ACHN (cell line): ENCODE measurements around the gene CACNA1H.

Experiments used
- DNase-seq: peaks from one replicate; pipeline ENCODE4 v3.0.0-alpha.2; 2015
- in situ Hi-C: cut with HindIII; loops from 2 replicates; pipeline ENCODE4 v1.10.0; 2017; ENCODE audit warnings: low sequenced_read_pairs, low pct_ligation_motif_present, low pct_unique_long_range_greater_than_20kb

Gene CACNA1H

DNA sequence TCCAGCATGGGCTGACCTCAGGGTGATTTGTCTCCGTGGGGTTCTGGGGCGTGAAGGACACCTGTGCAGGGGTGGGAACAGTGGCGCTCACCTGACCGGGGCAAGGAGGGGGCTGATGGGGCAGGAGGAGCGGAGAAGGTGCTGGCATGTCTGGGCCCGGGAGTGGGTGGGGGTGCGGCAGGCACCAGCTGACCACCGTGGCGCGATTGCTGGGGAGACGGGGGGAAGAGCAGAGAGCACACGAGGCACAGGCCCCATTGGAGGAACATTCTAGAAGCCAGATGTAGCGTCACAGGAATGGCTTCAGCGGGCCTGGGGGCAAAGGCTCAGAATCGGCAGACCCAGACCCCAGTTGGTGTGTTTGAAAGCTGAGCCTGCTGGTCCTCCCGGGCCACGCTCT lies 12.1 kb downstream of the CACNA1H start:
- in situ Hi-C loops: no loop called here

DNA sequence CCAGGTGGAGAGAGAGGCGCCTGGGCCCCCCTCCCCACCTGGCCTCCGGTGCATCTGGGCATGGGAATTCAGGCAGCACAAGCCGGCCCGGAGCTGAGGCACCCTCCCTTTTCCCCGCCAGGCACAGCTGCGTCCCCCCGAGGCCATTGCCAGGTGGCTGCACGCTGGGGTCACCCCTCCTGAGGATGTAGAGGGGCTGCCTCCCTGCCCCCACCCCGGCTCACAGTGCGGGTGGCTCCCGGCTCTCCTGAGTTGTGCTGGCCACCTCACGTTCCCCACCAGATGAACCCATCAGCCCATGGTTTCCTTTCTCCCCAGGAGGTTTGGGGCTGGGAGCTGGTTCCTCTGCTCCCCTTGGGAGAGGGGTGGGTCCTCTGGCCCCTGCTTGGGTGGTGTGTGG lies 12.6 kb downstream of the CACNA1H start:
- in situ Hi-C loops: no loop called here
- no peak for DNase-seq

More for the DNA sequence above, 12.1 kb downstream of the CACNA1H start:
- DNase-seq: no peak

DNA sequence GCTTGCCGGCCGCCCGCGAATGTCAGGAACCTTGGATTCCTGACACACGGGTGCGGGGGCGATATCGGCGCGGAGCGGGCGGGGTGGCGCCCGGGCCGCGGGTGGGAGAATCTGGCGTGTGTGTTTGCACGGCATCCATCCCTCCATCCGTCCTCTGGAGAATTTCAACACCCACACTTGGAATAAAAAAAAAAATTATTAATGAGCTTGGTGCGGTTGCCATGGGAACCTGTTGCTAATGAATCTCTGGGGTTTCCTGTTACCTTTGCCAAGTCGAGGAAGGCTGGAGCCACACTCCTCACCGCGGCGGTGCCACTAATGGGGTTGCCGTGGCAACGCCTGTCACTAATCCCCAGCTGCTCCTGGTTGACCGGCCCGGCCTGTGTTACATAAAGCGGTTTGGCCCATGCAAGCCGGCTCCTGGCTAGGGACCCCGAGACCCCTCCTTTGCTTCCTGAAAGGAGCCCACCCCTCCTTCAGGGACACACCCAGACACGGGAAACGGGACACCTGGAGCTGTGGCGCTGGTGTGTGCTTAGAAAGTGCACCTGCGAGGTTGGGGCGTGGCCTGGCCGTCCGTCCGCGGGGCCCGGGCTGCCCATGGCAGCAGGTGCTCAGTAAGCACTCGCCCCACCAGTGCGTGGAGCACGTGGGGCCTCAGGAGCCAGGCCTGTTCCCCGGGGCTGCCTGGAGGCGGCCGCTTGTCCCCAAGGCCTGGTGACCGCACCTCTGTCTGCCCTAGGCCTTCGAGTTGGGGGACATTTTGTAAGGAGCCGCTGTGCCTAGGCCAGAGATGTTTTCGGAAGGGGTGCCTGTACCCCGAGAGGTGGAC lies 14.6 kb downstream of the CACNA1H start:
- in situ Hi-C loops: no loop called here
- no peak for DNase-seq

DNA sequence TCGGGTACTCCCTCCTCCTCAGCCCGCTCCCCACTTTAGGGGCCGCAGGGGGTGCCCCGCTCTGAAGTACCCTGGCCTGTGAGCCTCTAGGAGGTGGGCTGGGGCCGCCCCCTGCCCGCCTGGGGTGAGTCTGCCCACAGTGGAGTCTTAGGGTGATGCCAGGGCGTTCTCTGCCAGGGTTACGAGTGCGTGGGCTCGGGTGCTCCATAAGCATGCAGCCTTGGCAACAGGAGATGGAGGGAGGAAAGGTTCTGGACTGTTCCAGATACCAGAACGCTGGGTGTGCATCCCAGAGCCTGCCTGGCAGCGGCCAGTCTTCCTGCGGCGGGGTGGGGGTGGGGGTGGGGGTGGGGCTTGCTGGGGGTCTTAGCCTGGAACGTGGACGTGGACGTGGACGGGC lies 15.9 kb downstream of the CACNA1H start:
- DNase-seq: no peak
- in situ Hi-C loops: no loop called here

DNA sequence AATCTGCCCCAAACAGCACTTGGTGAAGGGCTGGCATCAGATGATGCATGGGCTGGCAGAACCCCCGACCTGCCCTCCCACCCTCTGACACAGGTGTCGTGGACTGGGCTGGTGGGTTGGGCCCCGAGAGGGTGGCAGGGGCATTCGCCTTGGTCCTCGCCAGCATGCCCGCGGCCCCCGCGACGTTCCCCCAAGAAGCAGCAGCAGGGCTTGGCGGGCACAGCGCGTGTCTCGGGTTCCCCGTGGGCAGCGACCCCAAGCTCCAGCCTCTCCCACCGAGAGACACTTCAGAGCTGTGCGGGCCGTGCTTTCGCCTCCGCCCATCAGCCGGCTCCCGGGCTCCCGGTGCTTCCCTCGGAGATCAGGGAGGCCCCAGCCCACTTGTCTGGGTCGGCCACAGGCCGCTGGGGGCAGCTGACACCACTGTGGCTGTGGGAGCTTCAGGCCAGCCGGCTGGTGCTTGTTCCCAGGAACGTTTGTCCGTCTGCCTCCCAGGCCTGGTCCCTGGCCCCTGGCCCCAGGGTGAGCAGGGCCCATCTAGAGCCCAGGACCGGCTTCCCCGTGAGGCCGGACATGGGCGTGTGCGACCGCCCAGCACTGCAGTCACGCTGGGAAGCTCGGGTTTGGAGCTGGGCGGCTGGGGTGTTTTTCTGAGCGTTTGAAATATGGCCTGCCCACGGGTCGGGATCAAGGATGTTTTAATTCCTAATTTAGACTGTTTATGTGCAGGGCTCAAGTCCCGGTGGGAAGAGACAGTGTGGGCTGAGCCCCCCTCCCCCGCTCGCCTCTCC lies 16.6 kb downstream of the CACNA1H start:
- in situ Hi-C loops: no loop called here
- DNase-seq: no peak

DNA sequence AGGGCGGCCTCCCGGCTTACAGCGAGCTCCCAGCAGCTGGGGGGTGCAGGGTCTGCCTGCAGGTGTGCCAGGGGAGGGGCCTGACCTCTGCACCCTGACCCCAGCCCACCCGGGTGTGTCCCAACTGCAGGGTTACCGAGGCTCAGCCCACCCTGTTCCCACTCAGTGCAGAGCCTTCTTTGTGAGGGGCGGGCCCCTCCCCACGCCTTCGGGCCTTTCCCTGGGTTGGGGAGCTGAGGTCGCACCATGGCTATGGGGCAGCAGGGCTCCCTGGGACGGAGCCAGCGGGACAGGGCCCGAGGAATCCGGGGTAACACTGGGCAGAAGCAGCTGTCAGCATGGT lies 17.1 kb downstream of the CACNA1H start:
- in situ Hi-C loops: no loop called here
- DNase-seq: no peak

DNA sequence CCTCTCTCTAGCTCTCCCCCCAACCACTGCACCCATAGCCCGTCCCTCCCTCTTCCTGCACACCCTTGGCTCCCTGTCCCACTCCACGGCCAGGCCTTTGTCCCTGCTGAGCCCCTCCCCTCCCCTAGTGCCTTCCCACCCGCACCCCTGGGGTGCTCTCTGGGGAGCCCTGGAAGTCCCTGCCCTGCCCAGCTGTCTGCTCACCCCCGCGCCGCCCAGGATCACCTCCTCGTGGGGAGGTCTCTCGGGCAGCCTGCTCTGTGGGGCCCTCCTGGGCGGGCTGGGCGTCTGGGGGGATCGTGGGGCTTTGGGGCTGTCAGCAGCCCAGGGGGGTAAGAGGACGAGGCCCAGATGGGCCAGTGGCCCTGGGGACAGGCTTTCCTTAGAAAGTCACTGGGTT lies 18.1 kb downstream of the CACNA1H start:
- DNase-seq: no peak
- in situ Hi-C loops: no loop called here

DNA sequence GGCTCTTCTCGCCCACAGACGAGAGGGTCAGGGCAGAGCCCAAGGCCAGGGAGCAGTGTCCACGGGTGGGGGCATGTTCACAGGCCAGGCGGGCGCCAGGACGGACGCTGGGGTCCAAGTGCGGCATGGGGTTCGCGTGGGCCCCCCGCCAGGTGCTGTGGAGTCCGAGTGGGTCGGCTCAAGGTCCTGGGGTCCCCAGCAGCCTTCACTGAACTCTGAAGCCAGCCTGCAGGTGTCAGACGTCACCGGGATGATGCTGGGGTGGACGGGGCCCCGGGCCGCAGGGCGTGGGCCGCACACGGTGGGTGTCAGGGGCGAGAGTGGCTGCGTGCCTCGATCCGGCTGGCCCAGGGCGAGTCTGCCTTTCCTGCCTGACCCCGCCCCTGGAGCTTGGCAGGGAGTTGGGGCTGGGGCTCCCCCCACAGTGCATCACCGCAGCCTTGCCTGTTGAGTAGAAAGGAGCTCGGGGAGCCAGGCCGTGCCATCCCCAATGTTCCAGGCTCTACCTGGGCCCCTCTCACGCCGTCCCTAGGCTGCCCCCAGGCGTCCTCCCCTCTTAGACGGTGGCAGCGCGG lies 19.0 kb downstream of the CACNA1H start:
- no peak for DNase-seq
- in situ Hi-C loops: no loop called here

DNA sequence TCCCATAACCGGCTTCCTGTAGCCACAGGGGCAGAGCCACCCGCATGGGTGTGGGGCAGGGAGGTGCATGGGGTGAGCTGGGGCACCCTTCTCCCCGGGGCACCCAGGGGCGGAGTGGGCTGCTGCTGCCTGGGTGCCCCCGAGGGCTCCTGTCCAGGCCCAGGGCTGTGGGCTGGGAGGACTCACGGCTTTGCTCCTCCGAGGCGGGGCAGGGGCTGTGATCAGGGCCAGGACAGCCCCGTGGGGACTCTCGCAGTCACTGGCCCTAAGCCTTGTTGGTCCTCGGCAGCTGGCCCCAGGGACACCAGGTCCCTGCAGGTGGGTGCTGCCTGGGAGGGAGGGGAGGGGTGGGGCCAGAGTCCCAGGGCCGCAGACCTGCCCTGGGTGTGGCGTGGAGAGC lies 19.7 kb downstream of the CACNA1H start:
- DNase-seq: no peak
- in situ Hi-C loops: no loop called here

DNA sequence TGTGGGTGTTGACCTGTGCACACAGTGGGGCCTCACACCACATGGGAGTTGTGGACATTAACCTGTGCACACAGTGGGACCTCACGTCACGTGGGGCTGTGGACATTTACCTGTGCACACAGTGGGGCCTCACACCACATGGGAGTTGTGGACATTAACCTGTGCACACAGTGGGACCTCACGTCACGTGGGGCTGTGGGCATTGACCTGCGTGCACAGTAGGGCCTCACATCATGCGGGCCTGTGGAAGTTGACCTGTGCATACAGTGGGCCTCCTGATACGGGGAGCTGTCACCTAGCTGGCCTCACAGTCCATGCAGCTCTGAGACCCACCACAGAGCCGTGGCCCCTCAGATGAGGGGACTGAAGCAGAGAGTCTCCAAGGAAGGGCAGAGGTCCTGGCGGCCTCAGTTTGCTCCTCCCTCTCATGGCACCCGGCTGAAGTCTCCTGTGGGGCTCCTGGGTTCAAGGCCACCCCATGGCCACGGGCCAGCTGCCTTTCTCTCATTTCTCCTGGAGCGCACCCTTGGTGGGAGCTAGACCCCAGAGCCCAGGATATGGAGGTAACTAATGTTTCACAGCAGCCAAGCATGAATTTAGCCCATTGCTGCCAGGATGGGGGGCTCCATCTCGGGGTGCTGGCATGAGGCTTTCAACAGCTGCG lies 21.0 kb downstream of the CACNA1H start:
- in situ Hi-C loops: no loop called here
- no peak for DNase-seq

DNA sequence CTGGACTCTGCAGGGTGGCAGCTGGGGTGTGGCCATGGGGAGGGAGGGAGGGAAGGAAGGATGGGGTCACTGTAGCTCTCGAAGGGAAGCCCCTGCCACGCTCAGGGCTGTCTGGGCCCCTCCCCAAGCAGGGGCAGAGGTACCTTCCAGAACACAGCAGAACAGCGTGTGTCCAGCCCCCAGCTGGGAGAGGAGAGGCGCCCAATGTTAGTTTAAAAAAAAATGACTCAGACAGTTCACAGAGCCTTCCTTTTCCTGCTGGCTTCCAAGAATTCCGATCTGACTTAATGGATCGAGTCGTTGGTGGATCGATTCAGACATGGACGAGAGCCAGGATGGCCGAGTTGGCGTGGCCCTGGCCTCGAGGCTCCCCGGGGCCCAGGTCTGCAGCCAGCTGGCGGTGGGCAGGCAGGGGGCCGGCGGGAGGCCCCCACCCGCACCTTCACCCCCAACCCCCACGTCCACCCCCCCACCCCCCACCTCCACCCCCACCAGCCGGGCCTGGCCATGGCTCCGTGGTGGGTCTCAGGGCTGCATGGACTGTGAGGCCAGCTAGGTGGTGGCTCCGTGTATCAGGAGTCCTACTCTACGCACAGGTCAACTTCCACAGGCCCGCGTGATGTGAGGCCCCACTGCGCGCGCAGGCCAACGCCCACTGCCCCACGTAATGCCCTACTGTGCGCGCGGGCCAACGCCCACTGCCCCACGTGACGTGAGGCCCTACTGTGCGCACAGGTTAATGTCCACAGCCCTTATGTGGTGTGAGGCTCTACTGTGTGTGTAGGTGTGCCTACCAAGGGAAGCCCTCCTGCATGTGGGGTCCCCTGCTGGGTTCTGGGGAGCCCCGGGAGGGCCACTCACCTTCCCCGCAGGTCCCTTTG lies 21.8 kb downstream of the CACNA1H start:
- peak; percentile 61 for DNase-seq
- in situ Hi-C loops: no loop called here

DNA sequence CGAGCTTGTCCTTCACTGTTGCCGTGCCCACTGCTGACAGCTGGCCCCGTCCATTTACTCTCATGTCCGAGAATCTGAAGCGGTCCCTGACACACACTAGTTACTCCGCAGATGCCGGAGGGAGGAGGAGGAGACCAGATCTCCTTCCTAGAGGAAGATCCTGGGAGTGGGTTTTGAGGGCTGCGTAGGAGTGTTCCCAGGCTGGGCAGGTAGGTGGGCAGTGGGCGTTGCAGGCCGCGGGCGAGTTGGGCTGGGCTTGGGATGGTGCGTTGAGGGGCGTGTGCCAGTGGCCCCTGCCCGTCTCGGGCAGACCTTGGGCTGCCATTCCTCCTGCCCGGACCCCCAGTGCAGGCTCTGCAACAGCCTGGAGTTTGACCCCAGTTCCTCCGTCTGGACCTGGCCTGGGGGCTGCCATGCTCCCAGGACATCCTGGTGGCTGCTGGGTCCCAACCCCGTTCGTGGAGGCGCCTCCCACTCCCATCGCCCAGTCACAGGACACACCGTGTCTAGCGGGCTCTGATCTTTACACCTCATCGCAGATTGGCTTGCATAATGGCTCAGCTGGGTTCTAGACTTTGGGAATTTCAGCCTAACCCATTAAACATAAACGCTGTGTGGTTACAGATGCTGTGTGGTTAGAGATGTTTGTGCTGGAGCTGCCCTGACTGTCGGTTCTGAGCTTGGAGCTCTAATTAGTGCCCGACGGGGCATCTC lies 22.8 kb downstream of the CACNA1H start:
- peak; percentile 25 for DNase-seq
- in situ Hi-C loops: no loop called here

DNA sequence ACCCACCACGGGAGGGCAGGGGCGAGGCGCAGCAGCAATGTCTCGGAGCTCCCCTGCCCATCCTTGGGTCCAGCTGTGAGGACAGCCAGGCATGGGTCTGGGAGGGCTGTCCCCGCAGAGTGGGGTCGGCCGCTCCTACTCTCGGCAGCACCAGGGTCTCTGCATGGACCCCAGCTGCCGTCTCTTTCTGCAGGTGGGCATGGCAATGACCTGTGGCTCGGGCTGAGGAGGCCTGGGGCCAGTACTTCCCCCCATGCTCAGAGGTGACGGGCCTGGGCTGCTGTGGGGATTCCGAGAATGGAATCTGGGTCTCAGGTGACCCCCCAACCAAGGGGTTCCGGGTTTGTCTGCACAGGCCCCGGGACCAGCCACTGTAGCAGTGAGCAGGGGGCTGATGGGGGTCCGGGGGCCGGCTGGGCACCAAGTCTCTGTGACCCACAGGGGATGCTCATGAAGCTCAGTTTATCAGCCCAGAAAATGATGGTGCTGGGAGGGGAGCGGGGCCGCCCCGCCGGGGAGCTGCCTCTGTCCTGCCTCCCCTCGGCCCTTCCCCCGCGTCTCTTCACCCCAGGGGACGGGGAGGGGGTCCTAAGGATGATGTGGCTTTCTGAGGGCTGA lies 23.5 kb downstream of the CACNA1H start:
- in situ Hi-C loops: no loop called here
- no peak for DNase-seq

DNA sequence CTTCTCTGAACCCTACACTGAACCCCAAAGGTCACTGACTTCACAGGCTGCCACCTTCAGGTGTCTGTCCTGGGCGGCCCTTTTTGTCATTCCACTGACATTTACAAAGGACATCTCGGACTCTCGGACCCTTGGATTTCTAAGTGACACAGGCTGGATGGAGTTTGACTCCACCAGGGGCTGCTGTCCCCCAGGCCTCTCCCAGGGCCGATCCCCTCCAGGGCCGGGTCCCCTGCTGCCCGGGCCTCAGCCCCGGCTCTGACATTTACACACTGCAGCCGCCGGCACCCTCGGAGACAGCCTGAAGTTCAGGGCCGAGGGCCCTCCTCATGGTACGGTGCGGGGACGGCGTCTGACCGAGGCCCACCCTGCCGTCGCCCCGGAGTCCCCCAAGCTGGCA lies 24.1 kb downstream of the CACNA1H start:
- in situ Hi-C loops: no loop called here
- DNase-seq: no peak

DNA sequence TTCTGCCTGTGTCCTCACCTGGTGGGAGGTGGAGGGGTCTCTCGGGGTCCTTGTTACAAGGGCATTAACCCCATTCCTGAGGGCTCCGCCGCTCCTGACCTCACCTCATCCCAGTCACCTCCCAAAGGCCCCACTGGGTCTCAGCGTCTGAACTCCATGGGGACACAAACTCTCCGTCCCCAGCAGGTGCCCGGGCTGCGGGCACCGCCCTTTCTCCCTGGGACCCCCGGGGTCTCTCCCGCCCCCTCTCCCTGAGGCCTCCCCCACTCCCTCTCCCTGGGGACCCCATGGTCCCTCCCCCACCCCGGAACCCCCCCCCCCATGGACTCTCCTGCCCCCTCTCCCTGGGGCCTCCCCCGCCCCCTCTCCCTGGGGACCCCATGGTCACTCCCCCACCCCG lies 24.8 kb downstream of the CACNA1H start:
- no peak for DNase-seq
- in situ Hi-C loops: no loop called here

DNA sequence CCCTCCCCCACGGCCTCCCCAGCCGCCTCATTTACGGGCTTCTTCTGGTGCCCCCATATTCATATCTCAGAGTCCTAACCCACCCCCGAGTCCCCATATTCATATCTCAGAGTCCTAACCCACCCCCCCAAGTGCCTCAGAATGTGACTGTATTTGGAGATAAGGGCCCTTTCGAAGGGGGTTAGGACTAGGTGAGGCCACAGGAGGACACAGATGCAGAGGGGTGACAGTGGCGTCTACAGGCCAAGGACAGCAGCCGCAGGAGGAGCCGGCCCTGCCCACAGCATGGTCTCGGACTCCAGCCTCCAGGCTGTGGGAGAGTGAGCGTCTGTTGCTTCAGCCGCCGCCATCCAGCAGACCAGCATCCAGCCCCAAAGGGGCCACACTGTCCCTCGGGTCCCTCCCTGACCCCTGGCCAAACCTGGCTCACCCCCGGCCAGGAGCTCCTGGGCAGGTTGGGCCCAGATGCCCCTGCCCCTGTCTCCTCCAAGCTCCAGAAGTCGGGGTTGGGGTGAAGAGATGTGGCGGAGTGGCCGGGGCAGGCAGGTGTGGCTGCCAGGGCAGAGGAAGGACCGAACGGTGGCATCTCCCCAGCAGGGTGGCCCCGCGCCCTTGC lies 25.5 kb downstream of the CACNA1H start:
- in situ Hi-C loops: no loop called here
- DNase-seq: no peak
